C1 segment of cervical spinal cord (tissue), 14 donors: ENCODE results near the gene LIPI.
"Not testable (repeated sequence)": the region's sequence is repeated elsewhere in the genome, so short reads cannot be mapped to it uniquely, and the experiment has no call there.

Source experiments
- DNase-seq, 14 donors: peaks; one replicate each; lab custom pipeline; 2025; lab: John Stamatoyannopoulos, UW

Gene LIPI

DNA sequence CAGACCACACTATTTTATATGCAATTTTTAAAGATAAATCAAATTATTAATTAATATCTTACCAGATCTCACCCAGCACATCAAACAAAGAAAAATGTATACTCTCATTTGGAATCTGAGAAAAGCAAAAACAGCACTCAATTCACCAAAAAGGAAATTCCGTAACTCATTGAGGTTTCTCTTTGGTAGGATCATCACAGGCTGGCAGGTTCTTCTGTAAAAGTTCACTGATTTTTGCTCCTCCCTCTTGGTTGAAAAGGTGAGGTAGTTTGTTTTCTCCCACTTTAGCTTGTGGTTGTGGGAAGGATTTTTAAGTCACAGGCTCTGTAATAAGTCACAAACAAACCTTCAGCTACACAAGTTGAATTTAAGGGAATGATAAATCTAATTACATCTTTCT is at the start of gene LIPI:
Gene LIPI, minus strand, starts transcription at position 218 of the 400 bp plus-strand sequence. Its CDS starts 110 bp downstream, at position 108.
- no peak for DNase-seq

DNA sequence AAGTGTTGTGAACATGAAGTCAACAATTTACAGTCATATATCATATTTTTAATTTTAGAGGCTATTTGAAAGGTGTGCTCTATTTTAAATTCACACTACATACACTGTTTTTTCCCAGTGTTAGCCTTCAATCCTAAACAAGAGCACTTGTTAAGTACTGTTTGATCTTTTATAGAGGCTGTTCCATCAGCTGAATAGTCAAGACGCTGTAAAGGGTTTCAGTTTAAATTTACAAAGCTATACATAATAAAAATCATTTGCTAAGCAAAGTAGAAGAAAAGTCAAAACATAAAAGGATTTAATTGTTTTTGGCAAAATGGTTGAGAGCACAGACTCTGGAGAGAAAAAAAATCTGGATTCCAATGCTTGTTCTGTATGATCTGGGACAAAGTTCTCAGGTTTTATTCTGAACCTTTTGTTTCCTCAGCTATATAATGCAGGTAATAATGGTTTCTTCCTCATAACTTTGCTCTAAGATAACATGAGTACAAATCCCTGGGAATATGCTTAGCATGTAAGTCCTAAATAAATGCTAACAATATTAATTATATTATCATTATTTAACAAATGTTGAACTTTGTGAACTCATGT is 49.5 kb upstream of the LIPI start:
- DNase-seq = no peak

DNA sequence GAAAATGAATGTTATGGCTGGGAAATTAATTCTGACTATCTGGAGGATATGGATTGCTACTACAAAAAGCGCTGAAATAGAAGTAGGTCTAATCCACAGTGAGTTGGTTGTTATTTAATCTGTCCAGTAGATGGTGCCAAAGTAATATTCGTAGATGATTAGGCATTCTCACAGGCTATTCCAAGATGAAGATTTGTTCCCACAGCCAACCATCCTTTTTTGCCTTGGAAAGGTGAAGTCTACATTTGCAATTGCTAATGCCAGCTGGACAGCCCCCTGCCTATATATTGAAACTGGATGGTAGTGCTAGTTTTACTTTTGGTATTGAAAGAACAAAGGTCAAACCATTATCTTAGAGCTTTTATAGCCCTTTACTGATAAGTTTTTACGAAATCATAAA is 49.0 kb upstream of the LIPI start:
- DNase-seq = no peak

DNA sequence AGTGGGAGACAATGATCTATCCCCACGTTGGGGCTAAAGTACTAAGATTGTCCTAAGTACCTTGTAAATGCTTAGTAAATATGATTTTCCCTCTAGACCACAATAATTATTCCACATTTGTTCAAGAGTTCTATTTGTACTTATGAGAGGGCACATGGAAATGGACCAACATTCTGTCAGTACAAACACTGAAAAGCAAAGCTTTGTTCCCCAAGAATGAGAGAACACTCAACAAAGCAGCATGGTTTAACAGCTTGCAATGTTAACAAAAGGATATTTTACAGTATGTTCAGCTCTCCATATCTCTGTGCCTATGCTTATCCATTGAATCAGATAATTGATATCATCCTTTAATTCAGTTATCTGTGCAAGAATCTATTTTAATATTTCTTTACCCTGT is 40.6 kb upstream of the LIPI start:
- DNase-seq = no peak

DNA sequence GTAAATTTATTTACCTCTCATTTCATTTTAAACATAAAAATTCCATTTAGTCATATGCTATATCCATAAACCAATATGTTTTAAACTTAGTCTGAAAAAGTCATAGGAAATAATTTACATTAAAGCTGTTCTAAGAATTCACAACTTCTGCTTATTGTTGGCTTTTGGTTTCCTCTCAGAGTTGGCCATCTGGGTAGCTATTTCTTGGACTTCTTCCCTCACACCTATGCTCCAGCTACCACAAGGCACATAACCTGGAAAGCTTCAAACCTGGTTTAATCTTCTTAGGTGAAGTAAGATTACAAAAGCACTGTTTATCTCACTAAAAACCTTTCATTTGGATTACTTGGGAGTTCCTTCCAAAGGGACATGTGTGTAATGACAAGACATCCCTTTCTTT is 35.0 kb upstream of the LIPI start:
- DNase-seq = no peak

DNA sequence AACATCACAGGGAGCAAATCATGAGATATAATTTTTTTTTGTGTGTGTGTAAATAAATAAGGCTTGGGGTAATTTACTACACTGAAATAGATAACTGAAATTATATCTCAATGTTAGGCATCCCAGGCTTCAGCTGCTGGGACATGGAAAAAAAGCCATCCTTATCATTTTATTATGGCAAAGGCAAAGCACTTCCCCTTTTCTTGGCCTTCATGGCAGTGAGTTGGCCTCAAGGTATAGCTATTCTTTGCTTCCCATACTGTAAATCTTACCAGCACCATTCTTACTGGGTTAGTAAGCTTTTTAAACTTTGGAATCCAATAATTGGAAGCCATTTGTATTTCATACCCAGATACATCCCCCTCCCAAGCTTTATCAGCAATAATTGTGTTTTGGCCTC is 34.2 kb upstream of the LIPI start:
- no peak for DNase-seq

DNA sequence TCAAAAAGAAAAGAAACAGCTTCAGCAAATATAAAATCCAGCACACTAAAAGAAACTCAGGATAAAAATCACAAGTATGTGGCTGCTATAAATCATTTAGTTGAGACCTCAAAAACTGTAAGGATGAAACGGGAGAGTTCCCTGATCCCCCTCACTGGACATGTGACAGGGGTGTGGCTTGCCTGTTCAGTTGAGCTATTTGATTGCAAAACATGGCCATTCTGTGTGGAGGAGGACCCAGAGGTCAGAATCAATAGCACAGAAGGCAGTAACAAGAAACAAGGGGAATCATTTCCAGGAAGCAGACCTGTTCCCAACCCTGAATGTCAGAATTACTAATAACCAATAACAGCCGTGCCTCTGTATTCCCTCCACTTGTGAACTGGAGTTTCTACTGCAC is 33.1 kb upstream of the LIPI start:
- DNase-seq = no peak

DNA sequence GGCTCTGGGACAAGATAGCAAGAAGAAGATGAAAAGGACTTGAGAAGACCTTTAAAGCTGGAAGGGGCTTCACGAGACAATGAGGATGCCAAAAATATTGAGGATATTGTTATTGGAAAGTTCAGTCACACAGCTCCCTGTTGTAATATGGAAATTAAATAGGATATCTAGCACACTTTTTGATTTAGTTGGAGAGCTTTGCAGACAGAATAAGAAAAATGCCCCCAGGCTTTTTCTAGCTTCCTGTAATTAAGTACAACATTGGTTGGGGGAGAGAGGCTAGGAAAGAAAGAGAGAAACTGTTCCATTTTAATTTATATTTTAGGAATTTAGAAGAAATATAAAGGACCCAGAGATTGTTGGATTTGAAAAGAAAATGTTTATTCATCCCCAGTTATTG is 32.7 kb upstream of the LIPI start:
- DNase-seq = no peak

DNA sequence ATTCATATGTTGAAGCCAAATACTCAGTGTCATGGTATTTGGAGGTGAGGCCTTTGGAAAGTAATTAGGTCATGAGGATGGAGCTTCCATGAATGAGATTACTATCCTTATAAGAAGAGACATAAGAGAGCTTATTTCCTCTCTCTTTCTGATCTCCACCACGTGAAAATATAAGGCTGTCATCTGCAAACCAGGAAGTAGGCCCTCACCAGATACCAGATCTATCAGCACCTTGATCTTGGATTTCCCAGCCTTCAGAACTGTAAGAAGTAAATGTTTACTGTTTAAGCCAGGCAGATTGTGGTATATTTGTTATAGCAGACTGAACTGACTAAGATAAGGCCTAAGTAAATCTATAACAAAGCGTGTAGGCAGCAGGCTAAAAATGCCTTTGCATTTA is 30.5 kb upstream of the LIPI start:
- no peak for DNase-seq

DNA sequence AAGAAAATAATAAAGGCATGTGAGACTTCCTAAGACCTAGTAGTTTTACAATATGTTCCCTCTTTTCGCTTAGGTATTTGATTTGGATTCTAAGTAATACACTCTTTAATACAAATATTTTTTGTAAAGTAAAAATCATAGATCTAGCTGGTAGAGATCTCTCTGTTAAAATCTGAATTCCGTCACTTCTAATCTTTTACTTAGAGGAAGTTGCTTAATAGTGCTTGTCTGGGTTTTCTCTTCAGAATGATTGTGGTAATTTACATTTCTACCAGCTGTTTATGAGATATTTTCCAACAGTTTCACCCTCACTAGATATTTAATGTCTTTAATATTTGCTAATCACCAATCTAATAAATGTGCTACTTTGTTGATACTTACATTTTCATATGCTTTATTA is 28.5 kb upstream of the LIPI start:
- no peak for DNase-seq

DNA sequence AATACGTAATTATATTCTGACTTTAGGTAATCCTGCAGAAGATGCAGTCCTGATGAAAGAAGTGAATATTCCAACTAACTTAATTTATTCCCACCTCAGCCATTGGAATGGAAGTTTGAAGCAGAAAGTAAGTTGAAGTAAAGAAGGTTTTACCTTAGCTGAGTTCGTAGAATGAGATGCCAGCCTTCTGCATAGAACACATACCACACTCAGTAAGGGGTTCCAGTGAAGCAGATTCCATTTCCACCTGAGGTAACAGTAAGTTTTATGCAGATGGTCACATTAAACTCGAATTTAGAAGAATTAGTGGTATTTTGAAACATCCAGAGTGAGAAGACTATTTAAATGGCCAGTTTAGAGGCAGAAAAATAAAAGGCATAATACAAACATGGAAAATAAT is 25.4 kb upstream of the LIPI start:
- no peak for DNase-seq

DNA sequence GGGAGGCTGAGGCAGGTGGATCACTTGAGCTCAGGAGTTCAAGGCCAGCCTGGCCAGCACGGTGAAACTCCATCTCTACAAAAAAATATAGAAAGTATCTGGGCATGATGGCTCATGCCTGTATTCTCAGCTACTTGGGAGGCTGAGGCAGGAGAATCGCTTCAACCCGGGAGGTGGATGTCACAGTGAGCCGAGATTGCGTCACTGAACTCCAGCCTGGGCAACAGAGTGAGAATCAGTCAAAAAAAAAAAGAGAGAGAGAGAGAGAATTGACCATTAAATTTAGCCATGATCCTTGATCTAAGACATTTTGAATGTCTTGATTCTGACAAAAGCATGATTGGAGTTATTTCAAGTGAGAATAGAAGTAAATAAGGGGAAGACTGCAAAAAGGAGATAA is 24.3 kb upstream of the LIPI start:
- DNase-seq = no peak

DNA sequence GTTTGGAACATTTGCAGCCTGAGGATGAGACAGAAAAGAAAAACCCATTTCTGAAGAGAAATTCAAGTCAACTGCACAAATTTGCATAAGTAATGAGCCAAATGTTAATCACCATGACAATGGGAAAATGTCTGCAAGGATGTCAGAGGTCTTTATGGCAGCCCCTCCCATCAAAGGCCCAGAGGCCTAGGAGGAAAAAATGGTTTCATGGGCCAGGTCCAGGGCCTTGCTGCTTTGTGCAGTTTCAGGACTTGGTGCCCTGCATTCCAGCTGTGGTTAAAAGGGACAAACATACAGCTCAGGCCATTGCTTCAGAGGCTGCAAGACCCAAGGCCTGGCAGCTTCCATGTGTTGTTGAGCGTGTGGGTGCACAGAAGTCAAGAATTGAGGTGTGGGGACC is 18.6 kb upstream of the LIPI start:
- no peak for DNase-seq

DNA sequence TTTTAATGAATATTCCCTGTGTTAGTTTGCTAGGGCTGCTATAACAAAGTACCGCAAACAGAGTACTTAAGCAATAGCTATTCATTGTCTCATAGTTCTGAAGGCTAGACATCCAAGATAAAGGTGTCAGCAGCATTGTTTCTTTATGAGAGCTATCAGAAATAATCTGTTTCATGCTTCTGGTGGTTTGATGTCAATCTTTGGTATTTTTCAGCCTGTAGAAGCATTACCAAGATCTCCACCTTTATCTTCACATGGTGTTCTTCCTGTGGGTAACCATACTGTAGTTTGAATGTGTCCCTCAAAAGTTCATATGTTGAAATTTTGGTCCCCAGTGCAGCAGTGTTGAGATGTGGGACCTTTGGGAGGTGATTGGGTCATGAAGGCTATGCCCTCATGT is 12.6 kb upstream of the LIPI start:
- no peak for DNase-seq

DNA sequence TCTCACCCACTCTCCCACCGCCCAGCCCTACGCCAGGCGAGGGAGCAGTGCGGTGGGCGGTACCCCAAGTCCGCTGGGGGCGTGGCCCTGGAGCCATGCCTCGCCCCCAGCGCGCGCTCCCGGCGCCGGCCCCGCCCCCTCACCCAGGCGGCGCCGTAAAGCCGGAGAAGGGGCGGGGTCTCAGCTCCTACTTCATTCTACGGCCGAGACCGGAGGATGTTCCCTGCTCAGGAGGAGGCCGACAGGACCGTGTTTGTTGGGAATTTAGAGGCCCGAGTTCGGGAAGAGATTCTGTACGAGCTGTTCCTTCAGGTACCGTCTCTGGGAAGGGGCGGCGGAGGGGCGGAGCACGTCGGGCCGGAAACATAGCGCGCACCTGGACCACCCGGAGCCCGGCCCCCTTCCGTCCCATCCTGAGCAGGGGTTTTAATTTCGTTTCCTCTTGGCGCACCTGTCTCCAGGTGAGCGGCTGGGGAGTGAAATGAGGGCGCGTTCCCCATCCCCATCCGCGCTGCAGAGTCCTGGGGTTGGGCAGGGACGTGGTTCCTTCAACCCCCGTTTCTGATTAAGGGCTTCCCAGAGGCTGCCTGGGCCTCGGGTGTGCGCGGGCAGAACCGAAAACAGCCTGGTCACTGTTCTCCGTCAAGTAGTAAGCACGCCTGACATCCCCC is 5.4 kb upstream of the LIPI start, which contains the start of gene RBM11:
Gene RBM11, plus strand, starts transcription at position 187 of the 671 bp plus-strand sequence. Its CDS starts 30 bp downstream, at position 217.
- peak in 11 of 14 donors; percentile 5 to 64 (median 34) for DNase-seq

DNA sequence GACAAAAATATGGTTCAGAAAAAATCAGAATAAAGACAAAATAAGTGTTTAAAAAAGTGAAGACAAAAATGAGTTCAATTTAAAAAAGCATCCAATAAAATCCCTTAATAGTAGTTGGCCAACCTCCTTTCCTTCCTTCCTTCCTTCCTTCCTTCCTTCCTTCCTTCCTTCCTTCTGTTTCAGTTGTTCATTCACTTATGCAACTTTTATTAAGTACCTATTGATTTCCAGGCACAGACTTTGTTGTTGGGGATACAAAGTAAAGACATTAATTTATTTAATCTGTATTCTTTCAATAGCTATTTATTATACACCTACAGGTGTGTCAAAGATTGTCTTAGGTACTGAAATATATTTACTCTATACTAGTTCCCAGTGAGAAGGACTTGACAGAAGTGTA is 2.4 kb upstream of the LIPI start:
- no peak for DNase-seq

DNA sequence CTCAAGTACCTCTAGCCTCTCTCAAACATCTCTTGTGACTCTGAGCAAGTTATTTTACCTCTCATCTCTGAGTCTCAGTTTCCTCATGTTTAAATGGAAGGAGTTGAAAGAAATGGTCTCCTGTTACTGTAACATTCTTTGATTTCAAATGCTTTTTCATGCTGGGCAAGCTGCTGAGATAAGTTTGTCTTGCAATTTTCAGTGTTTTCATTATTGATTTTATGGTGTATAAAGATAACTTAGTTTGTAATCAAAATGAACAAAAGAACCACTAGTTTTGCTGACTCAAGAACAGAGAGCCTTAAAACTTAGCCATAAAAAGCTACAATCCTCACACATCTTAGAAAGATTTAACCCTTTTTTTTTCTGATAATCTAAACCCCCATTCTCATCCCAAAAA is 4.5 kb downstream of the LIPI start:
- DNase-seq = no peak

DNA sequence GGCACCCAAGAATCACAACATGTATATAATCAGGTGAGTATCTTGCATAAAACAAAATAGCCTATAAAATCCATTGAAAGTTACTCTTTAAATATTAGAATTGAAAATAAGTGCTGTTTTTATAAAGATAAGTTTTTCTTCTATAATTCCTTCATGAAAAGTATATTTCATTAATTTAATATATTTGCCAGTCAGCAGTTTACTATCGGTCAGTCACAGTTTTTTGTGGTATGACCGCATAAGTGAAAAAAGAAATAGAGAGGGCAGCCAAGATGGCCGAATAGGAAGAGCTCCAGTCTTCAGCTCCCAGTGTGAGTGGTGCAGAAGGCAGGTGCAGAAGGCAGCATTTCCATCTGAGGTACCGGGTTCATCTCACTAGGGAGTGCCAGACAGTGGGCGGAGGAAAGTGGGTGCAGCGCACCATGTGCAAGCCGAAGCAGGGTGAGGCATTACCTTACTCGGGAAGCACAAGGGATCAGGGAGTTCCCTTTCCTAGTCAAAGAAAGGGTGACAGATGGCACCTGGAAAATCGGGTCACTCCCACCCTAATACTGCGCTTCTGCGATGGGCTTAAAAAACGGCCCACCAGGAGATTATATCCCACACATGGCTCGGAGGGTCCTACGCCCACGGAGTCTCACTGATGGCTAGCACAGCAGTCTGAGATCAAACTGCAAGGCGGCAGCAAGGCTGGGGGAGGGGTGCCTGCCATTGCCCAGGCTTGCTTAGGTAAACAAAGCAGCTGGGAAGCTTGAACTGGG is 44.1 kb downstream of the LIPI start:
- not testable (repeated sequence) for DNase-seq

DNA sequence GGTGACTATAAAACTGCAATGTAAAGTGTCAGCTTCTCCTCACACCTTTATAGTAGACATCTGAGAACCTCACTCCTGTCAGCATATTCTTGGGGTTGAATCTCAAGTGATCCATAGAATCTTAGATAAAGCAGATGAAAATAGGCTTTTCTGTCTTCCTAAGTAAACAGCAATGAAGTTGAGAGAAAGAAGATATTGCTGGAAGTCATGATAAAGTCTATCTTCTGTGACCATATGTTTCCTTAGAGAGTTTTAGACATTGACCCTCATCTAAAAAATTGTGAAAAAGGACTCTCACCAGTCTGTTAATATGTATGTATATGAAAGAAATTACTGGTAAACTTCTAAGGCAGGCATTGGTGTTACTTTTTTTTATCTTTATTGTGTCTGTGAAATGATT is 66.8 kb downstream of the LIPI start:
- no peak for DNase-seq

DNA sequence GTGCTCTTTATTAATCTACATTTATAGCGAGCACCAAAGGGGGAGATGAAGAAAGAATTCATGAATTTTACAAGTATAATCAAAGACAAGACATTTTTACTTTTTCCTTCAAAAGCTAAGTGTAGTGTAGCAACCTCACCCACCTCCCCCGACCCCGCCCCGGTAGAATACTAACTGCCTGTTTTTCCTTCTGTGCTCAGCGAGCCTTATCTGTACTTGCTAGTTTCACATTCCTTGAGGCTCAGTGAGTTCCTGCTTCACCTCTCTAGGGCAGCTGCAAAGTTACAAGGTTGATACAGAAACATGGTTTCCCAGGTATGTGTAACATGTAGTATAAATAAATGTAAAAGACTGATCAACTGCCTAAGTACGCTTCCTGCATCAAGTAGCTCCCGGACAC is 86.5 kb downstream of the LIPI start:
- no peak for DNase-seq

DNA sequence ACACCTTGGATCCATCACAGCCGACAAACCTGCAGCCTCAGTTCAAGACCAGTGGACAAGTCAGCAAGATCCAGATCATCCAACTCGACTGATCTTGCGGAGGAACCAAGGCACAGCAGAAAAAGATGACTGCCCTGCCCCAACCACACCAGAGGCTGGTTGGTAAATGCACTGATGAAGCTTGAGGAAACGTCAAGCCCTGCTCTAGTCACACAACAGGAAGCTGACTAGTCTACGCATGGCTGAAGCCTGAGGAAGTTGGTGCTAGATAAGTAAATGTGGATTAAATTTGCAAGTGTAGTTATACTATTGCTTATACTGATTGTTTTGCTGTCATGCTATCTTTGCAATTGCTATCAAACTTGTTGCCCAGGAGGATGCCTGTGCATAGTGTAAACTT is 89.0 kb downstream of the LIPI start:
- no peak for DNase-seq

DNA sequence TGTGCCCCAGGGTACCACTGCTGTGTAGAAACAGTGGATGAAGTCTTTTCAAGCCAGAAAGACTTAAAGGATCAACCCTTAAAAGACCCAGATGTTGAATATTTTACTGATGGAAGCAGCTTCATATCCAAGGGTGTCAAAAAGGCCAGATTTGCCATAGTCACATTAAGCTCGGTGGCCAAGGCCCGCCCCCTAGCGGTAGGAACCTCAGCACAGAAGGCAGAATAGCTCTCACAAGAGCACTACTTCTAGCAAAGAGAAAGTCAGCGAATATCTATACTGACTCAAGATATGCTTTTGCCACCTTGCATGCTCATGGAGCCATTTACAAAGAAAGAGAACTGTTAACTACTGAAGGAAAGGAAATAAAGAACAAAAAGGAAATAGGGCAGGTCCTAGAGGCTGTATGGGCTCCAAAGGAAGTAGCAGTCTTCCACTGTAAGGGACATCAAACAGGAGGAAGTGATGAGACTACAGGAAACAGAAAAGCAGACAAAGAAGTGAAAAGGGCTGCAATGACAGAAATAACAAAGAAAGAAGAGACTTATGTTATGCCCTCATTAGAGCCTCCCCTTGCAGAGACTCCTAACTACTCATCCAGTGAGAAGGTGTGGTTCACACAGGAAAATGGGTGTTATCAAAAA is 90.5 kb downstream of the LIPI start:
- peak in 7 of 14 donors; percentile 11 to 45 (median 23) for DNase-seq
